Esophagus mucosa (tissue), 1 donor: ENCODE results near the gene RSPH3. TPM values are rescaled to one million over a fixed set of nuclear protein-coding genes. Genes with fewer than 3 reads are reported as not detected.
"Not testable (repeated sequence)": the region's sequence is repeated elsewhere in the genome, so short reads cannot be mapped to it uniquely, and the experiment has no call there.

Experiments used
- ATAC-seq: fragments of 200-7000 bp; cut with Tn5 transposase; one replicate; pipeline ENCODE4 v1.9.1; 2020
- total RNA-seq: library from RNA; stranded (reverse); gene quantifications from one replicate; pipeline ENCODE4 v1.2.4, GENCODE V29; 2023
- donor health status: DM: yes; HTN: yes; CAD: no.

RSPH3 gene
- total RNA-seq, 1 donor from 2014 or later: 13.4 TPM

DNA sequence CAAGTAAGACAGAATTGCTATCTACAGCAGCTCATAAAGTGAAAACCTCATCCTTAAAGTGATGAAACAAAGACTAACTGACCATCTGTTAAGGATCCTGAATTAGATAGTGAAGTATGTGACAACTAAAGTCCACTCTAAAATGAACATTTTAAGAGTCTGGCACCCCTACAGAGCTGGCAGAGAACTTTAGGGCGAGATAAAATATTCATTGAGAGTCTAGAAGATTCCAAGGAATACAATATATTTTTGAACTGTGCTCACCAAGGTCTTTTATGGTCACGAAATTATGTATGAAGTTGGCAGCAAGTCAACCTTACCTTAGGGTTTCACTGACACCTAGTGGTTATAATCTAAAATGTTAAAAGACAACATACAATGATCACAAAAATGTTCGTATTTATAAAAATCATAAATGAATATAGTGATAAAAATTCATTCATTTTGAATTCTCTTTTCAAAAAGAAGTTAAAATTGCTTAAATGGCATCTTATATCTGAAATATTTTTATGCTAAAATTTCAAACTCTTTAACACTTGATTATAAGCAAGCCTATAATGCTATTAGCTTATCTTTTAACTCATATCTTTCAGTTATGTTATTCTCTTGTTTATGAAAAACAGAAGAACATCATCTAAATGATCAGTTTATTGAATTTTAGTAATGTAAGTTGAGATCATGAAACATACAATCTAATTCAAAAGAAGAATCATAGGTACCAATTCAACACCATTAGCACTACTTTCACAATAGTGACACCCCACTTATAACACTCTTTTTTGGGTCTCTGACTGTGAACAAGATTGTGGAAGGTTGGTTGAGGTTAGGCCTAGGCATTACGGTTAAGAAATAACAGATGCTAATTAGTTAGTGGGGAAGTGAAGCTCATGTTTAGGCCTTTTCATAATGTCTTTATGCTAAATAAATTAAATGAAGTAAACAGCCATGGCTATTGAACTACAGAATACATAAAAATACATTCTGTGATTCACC lies 27.5 kb downstream of the RSPH3 start:
- peak; percentile 71 for ATAC-seq

DNA sequence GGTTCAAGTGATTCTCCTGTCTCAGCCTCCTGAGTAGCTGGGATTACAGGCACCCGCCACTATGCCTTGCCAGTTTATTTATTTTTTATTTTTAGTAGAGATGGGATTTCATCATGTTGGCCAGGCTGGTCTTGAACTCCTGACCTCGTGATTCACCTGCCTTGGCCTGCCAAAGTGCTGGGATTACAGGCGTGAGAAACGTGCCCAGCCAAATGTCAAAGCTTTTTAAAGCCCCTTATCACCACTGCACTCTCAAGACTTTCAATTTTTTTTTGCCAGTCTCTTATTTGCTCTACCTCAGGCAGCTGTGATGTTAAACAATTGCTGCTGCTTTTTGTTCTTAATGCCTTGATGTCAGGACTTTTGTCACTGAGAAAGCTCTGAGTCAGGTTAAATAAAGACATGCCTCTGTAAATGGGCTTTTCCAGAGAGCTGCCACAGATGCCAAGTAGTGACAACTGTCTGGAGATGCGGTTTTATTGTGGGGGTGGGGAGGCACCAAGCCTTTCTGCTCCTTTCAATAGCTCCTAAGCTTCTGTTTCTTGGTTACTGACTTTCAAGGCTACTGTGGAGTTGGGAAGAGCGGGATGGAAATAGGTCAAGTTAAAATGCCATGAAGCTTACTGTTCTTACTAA lies 29.2 kb downstream of the RSPH3 start:
- ATAC-seq: peak; percentile 44

DNA sequence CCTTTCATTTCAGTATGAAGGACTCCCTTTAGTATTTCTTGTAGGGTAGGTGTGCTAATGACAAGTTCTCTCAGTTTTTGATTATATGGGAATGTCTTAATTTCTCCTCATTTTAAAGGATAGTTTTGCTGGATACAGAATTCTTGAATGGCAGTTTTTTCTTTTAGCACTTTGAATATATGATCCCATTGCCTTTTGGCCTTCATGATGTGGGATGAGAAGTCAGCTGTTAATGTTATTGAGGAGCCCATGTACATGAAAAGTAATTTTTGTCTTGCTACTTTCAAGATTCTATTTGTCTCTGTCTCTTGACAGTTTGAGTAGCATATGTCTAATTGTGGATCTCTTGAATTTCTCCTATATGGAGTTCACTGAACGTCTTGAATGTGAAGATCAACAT lies 30.9 kb downstream of the RSPH3 start:
- ATAC-seq: no peak

DNA sequence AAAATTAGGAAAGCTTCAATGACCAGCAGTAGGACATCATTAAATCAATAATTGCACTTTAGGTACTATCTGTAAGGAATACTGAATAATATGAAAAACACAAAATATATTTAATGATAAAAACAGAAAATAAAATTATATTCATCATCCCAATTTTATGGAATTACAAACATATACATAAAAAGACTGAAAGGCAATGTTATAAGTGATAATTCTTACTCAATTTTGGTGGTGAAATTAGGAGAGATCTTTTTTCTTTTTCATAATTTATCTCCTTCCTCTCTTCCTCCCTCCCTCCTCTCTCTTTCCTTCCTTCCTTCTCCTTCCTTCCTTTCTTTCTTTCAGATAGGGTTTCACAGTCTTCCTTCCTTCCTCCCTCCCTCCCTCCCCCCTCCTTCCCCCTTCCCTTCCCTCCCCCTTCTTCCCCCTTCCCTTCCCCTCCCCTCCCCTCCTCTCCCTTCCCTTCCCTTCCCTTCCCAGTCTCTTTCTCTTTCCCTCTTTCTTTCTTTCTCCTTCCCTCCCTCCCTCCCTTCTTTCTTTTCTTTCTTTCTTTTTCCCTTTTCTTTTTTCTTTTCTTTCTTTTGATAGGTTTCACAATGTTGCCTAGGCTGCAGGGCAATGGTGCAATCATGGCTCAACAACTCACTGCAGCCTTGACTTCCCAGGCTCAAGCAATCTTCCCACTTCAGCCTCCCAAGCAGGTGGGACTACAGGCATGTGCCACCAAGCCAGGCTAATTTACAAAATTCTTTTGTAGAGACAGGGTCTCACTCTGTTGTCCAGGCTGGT lies 36.8 kb downstream of the RSPH3 start:
- no peak for ATAC-seq

- no peak for ATAC-seq
Observed at GRCh38 chr6:158962371-158962770, 37.6 kb downstream of the RSPH3 start.

GRCh38 chr6:158960026-158960425 lies 40.0 kb downstream of the RSPH3 start:
- ATAC-seq: no peak

- ATAC-seq: no peak
Observed at GRCh38 chr6:158959552-158959951, 40.5 kb downstream of the RSPH3 start.

DNA sequence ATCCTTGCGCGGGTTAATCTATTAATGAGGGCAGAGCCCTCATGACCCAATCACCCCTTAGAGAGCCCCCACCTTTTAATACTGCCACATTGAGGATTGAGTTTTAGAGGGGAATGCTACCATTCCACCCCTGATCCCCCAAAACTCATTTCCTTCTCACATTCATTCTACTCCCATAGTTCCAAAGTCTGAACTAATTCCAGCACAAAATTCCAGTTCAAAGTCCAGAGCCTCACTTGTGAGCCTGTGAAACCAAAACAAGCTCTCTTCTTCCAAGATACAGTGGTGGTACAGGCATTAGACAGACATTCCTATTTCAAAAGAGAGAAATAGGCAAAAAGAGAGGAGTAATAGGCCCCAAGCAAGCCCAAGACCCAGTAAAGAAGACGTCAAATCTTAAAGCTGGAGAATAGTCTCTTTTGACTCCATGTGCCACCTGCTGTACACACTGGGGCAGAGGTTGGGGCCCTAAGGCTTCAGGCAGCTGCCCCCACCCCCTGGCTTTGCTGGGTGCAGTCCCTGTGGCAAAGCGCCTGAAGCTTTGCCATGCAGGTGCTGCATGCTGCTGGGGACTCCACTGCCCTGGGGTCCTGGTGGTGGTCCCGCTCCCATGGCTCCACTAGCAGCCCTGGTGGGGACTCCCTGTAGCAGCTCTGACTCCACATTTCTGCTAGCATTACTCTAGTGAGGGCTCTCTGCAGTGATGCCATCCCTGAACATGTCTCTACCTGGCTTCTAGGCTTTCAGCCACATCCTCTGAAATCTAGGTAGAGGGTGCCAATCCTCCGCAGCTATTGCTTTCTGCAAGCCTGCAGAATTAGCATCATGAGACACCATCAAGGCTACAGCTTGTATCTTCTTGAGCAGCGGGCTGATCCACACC lies 41.3 kb downstream of the RSPH3 start:
- peak; percentile 89 for ATAC-seq

- no peak for ATAC-seq
Observed at GRCh38 chr6:158955255-158955654, 44.7 kb downstream of the RSPH3 start.

DNA sequence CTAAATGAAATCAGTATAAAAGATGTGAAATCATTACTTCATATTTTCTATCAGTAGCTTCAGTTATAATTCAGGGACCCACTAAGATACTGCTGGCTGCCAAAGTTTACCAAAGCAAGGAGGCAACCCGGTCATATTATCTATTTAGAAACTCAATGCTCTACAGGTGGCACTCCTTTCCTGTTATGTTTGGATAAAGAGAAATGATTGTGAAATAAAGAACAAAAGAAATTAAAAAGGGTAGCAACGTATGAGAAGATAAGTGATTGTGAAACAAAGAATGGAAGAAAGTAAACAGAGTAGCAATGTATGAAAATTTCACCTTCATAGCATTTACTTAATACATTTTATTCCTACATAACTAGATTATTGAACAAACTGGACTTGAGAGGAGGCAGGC lies 45.2 kb downstream of the RSPH3 start:
- ATAC-seq: no peak

GRCh38 chr6:158952011-158952410 lies 48.0 kb downstream of the RSPH3 start:
- not testable (repeated sequence) for ATAC-seq

DNA sequence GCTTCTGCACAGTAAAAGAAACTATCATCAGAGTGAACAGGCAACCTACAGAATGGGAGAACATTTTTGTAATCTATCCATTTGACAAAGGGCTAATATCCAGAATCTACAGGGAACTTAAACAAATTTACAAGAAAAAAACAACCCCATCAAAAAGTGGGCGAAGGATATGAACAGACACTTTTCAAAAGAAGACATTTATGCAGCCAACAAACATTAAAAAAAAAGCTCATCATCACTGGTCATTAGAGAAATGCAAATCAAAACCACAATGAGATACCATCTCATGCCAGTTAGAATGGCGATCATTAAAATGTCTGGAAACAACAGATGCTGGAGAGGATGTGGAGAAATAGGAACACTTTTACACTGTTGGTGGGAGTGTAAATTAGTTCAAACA lies 48.4 kb downstream of the RSPH3 start:
- not testable (repeated sequence) for ATAC-seq

DNA sequence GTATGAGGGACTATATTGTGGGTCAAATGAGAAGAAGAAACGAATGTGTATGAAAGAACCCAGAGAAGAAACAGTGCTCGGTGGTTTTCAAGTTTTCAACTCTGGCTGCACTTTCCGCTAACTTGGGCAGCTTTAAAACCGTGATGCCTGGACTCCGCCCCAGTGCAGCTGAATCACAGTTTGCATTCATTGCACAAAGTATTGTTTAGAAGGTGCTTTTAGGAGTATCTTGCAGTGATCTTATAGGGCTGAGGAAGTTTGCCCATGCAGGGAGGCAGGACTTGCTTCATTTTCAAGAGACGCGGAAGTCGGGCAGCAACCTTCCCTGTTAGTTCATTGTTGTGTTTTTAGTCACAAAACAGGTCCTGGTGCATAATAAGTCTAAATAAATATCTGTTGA lies 52.7 kb downstream of the RSPH3 start:
- ATAC-seq: peak; percentile 69

GRCh38 chr6:158943380-158944032 lies 56.5 kb downstream of the RSPH3 start:
- ATAC-seq: no peak

DNA sequence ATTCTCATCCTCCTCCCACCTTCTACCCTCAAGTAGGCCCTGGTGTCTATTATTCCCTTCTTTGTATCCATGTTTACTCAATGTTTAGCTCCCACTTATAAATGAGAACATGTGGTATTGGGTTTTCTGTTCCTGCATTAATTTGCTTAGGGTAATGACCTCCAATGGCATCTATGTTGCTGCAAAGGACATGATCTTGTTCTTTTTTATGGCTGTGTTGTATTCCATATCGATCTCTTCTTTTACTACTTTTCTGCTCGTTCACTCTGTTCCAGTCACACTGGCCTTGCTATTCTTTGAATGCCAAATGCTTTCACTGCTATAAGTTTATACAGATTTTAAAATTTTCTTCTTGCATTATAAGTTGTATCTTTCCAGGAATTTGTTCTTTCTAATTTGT lies 57.7 kb downstream of the RSPH3 start:
- no peak for ATAC-seq

GRCh38 chr6:158941246-158941645 lies 58.8 kb downstream of the RSPH3 start:
- no peak for ATAC-seq

GRCh38 chr6:158939255-158940159 lies 60.5 kb downstream of the RSPH3 start:
- peak; percentile 31 for ATAC-seq

DNA sequence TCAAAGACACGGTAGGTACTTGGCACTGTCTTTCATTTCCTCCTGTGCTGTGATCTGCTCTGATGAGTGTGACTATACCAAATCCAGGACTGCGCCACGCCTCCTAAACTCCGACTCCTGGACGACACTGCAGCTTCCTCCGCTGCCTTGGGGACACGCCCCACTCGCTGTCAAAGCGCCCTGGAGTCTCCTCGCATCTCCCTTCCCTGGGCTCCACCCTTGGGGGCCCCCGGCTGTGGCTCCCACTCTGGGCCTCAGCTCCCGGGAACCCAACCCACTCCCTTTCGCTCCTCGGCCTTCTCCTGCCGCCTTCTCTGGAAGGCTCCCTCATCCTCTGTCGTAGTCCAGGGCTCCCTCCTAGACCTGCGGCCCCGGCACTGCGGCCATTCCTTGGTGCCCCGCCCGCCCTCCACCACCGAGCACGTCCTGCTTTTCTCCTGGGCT lies 61.2 kb downstream of the RSPH3 start:
- ATAC-seq: peak; percentile 96

GRCh38 chr6:158938220-158938619 lies 61.8 kb downstream of the RSPH3 start:
- no peak for ATAC-seq

DNA sequence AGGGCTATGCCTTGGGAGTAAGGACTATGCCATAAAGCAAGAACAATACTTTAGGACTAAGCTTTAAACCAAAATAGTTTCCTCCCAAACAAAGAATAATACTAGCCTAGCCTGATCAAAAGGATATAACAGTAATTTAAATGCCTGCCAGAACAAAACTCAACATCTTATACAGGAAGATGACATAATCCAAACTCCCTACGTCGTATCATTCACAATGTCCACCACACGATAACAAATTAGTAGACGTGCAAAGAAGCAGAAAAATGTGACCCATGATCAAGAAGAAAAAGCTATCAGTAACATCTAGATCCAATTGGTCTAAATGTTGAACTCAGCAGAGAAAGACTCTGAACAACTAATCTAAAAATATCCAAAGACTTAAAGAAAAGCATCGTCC lies 65.8 kb downstream of the RSPH3 start:
- ATAC-seq: no peak
